22Rv1 (cell line): ENCODE data around the gene CSTF3.

ENCODE experiments used
- H3K27ac ChIP-seq: fragments of 450-650 bp; 2 replicates; pipeline ENCODE4 v1.5.1; 2017
- CTCF ChIP-seq: fragments of 450-650 bp; IDR thresholded peaks from 2 replicates; pipeline ENCODE4 v1.5.1; 2017; ENCODE audit warnings: mild to moderate bottlenecking
- ZFX ChIP-seq: fragments of 450-650 bp; IDR thresholded peaks from 2 replicates; pipeline ENCODE4 v1.6.1; 2017; ENCODE audit warnings: antibody characterized with exemption, borderline replicate concordance

The CSTF3 gene

GRCh38 chr11:33116535-33116934, 44.7 kb downstream of the CSTF3 start:
- TF ChIP-seq CTCF (no peak), ZFX (no peak)
- H3K27ac ChIP-seq: no peak overlapping the region

- TF ChIP-seq CTCF (no peak), ZFX (no peak)
- H3K27ac ChIP-seq: no peak overlapping the region
Measured at GRCh38 chr11:33110083-33110482, 51.2 kb downstream of the CSTF3 start.

- TF ChIP-seq ZFX: no peak
- TF ChIP-seq CTCF: no peak
- no peak overlapping the region for H3K27ac ChIP-seq
Measured at GRCh38 chr11:33109294-33109895, 51.9 kb downstream of the CSTF3 start.

- TF ChIP-seq CTCF (no peak), ZFX (no peak)
- no peak overlapping the region for H3K27ac ChIP-seq
Measured at GRCh38 chr11:33103836-33104235, 57.4 kb downstream of the CSTF3 start.

GRCh38 chr11:33094157-33094556, 67.1 kb downstream of the CSTF3 start:
- H3K27ac ChIP-seq: no peak overlapping the region
- TF ChIP-seq CTCF (no peak), ZFX (no peak)

- no peak overlapping the region for H3K27ac ChIP-seq
- TF ChIP-seq ZFX (no peak), CTCF (no peak)
Measured at GRCh38 chr11:33089776-33090175, 71.5 kb downstream of the CSTF3 start.

- no peak overlapping the region for H3K27ac ChIP-seq
- TF ChIP-seq CTCF: no peak
- no peak for TF ChIP-seq ZFX
Measured at GRCh38 chr11:33086017-33086416, 75.3 kb downstream of the CSTF3 start.
